Astrocyte of the spinal cord (primary cell): ENCODE data around the gene PJVK.

Source experiments
- DNase-seq: peaks from one replicate; pipeline ENCODE4 v3.0.0; 2011; ENCODE audit warnings: low read depth, low spot score
- H3K4me3 ChIP-seq: 2 replicates; pipeline ENCODE4 v1.5.1; 2011; ENCODE audit warnings: low read depth, mild to moderate bottlenecking, low read length, moderate library complexity
- CTCF ChIP-seq: IDR thresholded peaks from 2 replicates; pipeline ENCODE4 v1.5.1; 2012; ENCODE audit warnings: low read depth, mild to moderate bottlenecking, low read length, inconsistent platforms
- in situ Hi-C: cut with HindIII; loops from 2 replicates; pipeline ENCODE4 v1.10.0; 2017; ENCODE audit warnings: low sequenced_read_pairs

The PJVK gene

GRCh38 chr2:178491612-178492011 is 40.4 kb downstream of the PJVK start:
- no peak for TF ChIP-seq CTCF
- in situ Hi-C loops, result no loop called here
- DNase-seq, result no peak
- H3K4me3 ChIP-seq, result no peak overlapping the region

DNA sequence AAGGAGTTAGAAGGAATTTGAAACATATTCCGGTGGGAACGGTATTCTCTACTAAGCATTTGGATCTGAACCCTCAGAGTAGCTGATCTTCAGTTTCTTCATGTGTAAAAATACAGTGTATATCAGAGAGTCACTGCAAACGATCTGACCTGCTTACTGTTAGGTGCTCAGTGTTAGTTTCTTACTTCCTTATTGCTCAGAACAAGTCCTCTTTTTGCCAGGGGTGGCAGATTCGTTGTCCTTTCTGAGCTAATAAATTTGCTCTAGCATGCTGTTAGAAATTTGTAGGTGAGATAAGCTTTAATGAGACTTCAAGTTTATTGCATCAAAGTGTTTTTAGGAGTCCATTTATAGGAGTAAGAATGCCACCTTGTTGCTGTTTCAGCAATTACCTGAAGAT is 44.9 kb downstream of the PJVK start:
- in situ Hi-C loops, result no loop called here
- H3K4me3 ChIP-seq, result no peak overlapping the region
- DNase-seq, result no peak
- TF ChIP-seq CTCF, result no peak

GRCh38 chr2:178498137-178498536 is 47.0 kb downstream of the PJVK start:
- no peak for DNase-seq
- H3K4me3 ChIP-seq, result no peak overlapping the region
- TF ChIP-seq CTCF, result no peak
- in situ Hi-C loops, result no loop called here

DNA sequence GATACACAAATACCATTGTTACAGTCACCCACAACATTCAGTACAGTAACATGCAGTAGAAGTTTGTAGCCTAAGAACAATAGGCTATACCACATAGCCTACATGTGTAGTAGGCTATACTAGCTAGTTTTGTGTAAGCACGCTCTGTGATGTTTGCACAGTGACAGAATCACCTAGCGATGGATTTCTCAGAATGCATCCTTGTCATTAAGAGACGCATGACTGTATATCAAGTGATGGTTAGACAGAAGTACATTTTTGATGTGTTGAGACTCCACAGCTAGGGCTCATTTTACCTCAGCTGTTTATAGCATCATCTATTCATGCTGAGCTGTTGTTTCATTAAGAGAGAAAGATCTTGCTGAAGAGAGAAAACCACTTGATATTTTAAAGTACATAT is 48.5 kb downstream of the PJVK start:
- no peak for DNase-seq
- no peak for TF ChIP-seq CTCF
- in situ Hi-C loops, result no loop called here
- H3K4me3 ChIP-seq, result no peak overlapping the region

GRCh38 chr2:178502751-178503150 is 51.6 kb downstream of the PJVK start:
- no peak for DNase-seq
- in situ Hi-C loops, result no loop called here
- no peak overlapping the region for H3K4me3 ChIP-seq
- no peak for TF ChIP-seq CTCF

DNA sequence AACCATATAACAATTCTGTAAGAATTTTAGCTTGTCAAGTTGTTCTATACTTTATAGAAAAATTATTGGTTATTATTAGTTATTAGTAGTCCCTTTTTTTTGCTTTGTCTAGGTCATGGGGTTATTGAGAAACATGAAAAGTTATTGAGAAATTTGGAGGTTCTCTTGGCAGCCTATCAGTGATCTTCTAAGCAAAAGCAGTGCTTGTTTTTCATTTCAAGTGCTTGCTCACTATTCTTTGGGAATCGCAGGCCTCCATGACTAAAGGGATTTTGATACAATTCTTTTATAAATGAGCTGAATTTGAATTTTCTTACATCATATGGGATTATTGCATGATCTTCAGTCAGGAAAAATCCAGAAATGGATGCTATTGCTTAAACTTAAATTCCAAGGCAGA is 54.9 kb downstream of the PJVK start:
- in situ Hi-C loops, result no loop called here
- TF ChIP-seq CTCF, result no peak
- H3K4me3 ChIP-seq, result no peak overlapping the region
- DNase-seq, result no peak

DNA sequence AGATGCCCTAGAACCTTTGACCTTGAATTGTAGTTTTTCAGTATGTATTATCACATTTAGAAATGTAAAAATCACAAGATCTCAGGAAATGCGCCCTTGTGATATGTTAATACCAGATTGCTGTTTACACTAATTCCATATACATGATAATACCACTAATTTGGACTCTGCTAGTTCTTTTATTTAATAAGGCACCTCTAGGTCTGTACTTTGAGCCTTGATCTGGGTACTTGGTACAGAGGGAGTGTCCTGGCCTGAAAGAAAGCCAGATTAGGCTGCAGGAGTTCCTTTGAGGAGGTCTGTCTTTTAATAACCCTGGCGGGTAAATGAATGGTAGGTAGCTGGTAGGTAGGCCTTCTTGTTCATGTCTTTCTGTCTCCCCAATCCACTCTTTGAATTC is 55.3 kb downstream of the PJVK start:
- TF ChIP-seq CTCF, result no peak
- in situ Hi-C loops, result no loop called here
- no peak overlapping the region for H3K4me3 ChIP-seq
- DNase-seq, result no peak
